ENCODE results near the gene SEMA3G.
A peak's percentile ranks its signal among the peaks of the same experiment; 100 is the strongest.

The SEMA3G gene

DNA sequence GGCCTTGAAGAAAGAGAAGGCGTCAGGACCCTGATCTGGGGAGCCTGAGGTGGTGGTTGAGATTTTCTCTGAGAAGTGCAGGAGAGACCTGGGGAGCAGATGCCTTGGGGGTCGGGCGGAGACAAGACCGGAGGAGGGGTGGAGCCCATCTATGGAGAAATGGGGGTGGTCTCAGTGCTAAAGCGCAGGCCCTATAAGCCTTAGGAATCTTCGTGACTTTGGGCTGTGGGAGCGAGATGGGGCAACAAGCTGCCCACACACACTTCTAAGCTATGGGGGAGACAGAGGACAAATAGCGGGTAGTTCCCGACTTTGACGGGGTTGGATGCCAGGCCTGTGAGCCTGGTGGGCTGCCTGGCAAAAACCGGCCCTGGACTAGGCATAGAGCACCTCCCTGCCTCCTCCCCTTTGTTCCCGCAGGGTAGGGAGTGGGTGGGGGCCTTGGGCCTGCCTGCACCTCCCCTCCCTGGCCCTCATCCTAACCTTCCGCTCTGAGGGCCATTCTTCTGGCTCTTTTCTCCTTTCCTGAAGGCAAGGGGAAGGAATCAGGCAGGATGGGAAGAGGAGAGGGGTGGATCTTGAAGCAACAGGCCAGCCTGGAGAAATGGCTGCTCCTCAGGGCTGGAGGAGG lies 11.4 kb upstream of the SEMA3G start:
- peak overlapping the region; percentile 53 for H3K27ac ChIP-seq (ENCODE audit: low read length, poor library complexity, severe bottlenecking)
- peak overlapping the region; percentile 56 for H2AK5ac ChIP-seq (ENCODE audit: low read length, severe bottlenecking)
- WGBS: 5% methylated on average over 7 of the region's 13 CpGs
- H3K36me3 ChIP-seq (ENCODE audit: control insufficient read depth in 1 of 2, insufficient read depth in 2 of 2, low read depth in 1 of 2, low read length in 2 of 2): peaks cover 29 to 37% of the 10 kb centered on the region in 2 experiments
- H3K4me1 ChIP-seq (ENCODE audit: control insufficient read depth, insufficient read depth, low read depth, low read length): peaks cover 20% of the 10 kb centered on the region
- H3K23ac ChIP-seq (ENCODE audit: low read length in 2 of 2): peak overlapping the region in 1 of 2 experiments; percentile 86
- H3K27me3 ChIP-seq (ENCODE audit: control insufficient read depth in 1 of 2, insufficient read depth in 1 of 2, low read length in 2 of 2): no peaks in the 10 kb centered on the region
- peak overlapping the region; percentile 75 to 96 for H3K4me3 ChIP-seq (ENCODE audit: insufficient read depth in 1 of 2, low read depth in 1 of 2, low read length in 2 of 2)
- H2BK15ac ChIP-seq (ENCODE audit: low read depth, poor library complexity, severe bottlenecking): no peak overlapping the region
- peak overlapping the region; percentile 19 for H4K91ac ChIP-seq (ENCODE audit: low read length)
- no peak overlapping the region for H2AFZ ChIP-seq (ENCODE audit: low read depth, low read length)
- peak overlapping the region; percentile 58 to 71 for H3K14ac ChIP-seq (ENCODE audit: low read length in 2 of 2)
- H4K8ac ChIP-seq (ENCODE audit: low read length): peak overlapping the region; percentile 70
- no peaks in the 10 kb centered on the region for H3K9me3 ChIP-seq (ENCODE audit: control insufficient read depth, low read length)
- DNase-seq: peak; percentile 47
- no peak overlapping the region for H2BK5ac ChIP-seq (ENCODE audit: low read depth, low read length, poor library complexity, severe bottlenecking)
- peaks cover 15% of the 10 kb centered on the region for H3K79me1 ChIP-seq (replicated peaks; ENCODE audit: low read length, poor library complexity, severe bottlenecking)
- peak overlapping the region; percentile 42 to 61 for H3K4ac ChIP-seq (ENCODE audit: low read depth in 1 of 2, low read length in 2 of 2)
- peak overlapping the region in 1 of 2 experiments; percentile 22 for H2BK12ac ChIP-seq (ENCODE audit: low read length in 2 of 2)
- H2BK120ac ChIP-seq (ENCODE audit: low read depth, low read length): no peak overlapping the region
- H3K4me2 ChIP-seq (ENCODE audit: low read length, poor library complexity, severe bottlenecking): peak overlapping the region; percentile 59
- peak overlapping the region; percentile 81 to 95 for H3K18ac ChIP-seq (ENCODE audit: low read depth in 1 of 2, low read length in 2 of 2)
- peak overlapping the region; percentile 95 for H3K9ac ChIP-seq (ENCODE audit: low read length)

DNA sequence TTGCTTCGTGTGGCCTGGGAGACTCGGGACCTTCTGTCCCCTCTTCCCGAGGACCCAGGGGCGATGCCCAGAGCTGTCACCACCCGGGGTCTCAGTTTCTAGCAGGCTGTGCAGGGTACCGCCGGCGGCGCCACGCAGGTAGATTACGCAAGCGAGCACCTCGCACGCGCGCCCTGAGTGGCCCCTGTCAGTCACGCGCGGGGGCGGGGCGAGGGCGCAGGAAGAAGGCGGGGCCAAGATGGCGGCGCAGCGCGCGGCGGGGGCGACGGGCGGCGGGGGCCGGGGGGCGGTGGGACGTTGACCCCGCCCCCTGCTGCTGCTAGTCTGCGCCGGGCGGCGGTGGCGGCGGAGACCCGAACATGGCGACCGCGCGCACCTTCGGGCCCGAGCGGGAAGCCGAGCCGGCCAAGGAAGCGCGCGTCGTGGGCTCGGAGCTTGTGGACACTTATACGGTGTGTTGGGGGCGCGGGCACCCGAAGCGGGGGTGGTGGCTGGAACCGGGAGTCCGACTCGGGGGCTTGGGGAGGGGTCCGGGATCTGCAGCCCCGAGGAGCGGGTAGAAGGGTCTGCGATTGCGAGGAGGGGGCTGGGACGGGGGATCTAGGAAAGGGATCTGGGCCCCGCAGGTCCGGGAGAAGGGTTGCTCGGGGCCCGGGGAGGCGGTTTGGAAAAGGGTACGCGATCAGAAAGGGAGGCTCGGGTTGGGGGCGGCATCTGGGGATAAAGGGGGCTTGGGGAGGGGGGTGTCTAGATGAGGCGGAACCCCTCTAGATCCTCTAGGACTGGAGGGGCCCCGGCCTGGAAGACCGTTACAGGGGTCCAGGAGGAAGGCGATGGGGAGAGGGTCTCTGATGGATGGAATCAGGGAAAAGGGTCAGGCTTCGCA lies 10.6 kb upstream of the SEMA3G start, which contains the start of gene NISCH:
Gene NISCH, plus strand, starts transcription at position 322 of the 886 bp plus-strand sequence. Its CDS starts 38 bp downstream, at position 360.
- 1% methylated on average over 63 of the region's 86 CpGs for WGBS

DNA sequence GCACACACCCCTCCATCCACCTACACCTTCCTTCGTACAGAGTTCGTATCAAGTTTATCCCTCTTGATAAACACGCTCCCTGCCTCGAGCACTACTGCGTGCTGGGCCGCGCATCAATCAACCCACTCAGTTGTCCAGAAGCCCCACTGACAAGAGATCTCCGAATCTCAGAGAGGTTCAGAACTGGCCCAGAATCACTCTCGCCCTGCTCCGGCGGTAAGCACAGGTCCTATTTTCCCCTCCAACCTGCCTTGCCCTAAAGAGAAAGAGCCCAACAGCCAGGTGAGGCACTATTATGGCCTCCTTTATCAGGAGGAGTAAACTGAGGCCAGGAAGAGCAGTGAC lies 10.0 kb upstream of the SEMA3G start:
- Histone ChIP-seq H2BK120ac (ENCODE audit: low read depth, low read length) (no peak overlapping the region), H3K27ac (ENCODE audit: low read length, poor library complexity, severe bottlenecking) (no peak overlapping the region), H4K8ac (ENCODE audit: low read length) (peak overlapping the region; percentile 92), H2AK5ac (ENCODE audit: low read length, severe bottlenecking) (peak overlapping the region; percentile 24), H2BK5ac (ENCODE audit: low read depth, low read length, poor library complexity, severe bottlenecking) (no peak overlapping the region), H2BK12ac (ENCODE audit: low read length in 2 of 2) (peak overlapping the region; percentile 61 to 68), H2AFZ (ENCODE audit: low read depth, low read length) (peak overlapping the region; percentile 33), H3K14ac (ENCODE audit: low read length in 2 of 2) (peak overlapping the region in 1 of 2 experiments; percentile 26), H3K23ac (ENCODE audit: low read length in 2 of 2) (no peak overlapping the region), H3K9ac (ENCODE audit: low read length) (peak overlapping the region; percentile 92), H3K4me1 (ENCODE audit: control insufficient read depth, insufficient read depth, low read depth, low read length) (peaks cover 30% of the 10 kb centered on the region), H3K79me1 (replicated peaks; ENCODE audit: low read length, poor library complexity, severe bottlenecking) (peaks cover 10% of the 10 kb centered on the region), H3K27me3 (ENCODE audit: control insufficient read depth in 1 of 2, insufficient read depth in 1 of 2, low read length in 2 of 2) (no peaks in the 10 kb centered on the region), H3K36me3 (ENCODE audit: control insufficient read depth in 1 of 2, insufficient read depth in 2 of 2, low read depth in 1 of 2, low read length in 2 of 2) (peaks cover 18 to 23% of the 10 kb centered on the region in 2 experiments), H3K4me2 (ENCODE audit: low read length, poor library complexity, severe bottlenecking) (peak overlapping the region; percentile 59), H2BK15ac (ENCODE audit: low read depth, poor library complexity, severe bottlenecking) (peak overlapping the region; percentile 91), H3K4me3 (ENCODE audit: insufficient read depth in 1 of 2, low read depth in 1 of 2, low read length in 2 of 2) (peak overlapping the region; percentile 75 to 96), H3K4ac (ENCODE audit: low read depth in 1 of 2, low read length in 2 of 2) (peak overlapping the region; percentile 50 to 64), H4K91ac (ENCODE audit: low read length) (peak overlapping the region; percentile 53), H3K9me3 (ENCODE audit: control insufficient read depth, low read length) (no peaks in the 10 kb centered on the region), H3K18ac (ENCODE audit: low read depth in 1 of 2, low read length in 2 of 2) (peak overlapping the region; percentile 74 to 76)
- DNase-seq: no peak
- WGBS: 87% methylated on average over 11 of the region's 11 CpGs

More for the DNA sequence above, 10.6 kb upstream of the SEMA3G start, which contains the start of gene NISCH:
- peak within 1 kb of the TSS; percentile 92 for H4K8ac ChIP-seq (ENCODE audit: low read length)
- H3K23ac ChIP-seq (ENCODE audit: low read length in 2 of 2): peak within 1 kb of the TSS in 1 of 2 experiments; percentile 86
- peak within 1 kb of the TSS; percentile 91 for H2BK15ac ChIP-seq (ENCODE audit: low read depth, poor library complexity, severe bottlenecking)
- peaks cover 11% of the 10 kb centered on the region for H3K79me1 ChIP-seq (replicated peaks; ENCODE audit: low read length, poor library complexity, severe bottlenecking)
- H4K91ac ChIP-seq (ENCODE audit: low read length): peak within 1 kb of the TSS; percentile 54
- DNase-seq: peak; percentile 75
- no peaks in the 10 kb centered on the region for H3K27me3 ChIP-seq (ENCODE audit: control insufficient read depth in 1 of 2, insufficient read depth in 1 of 2, low read length in 2 of 2)
- peak within 1 kb of the TSS; percentile 53 for H3K27ac ChIP-seq (ENCODE audit: low read length, poor library complexity, severe bottlenecking)
- peak within 1 kb of the TSS; percentile 59 for H3K4me2 ChIP-seq (ENCODE audit: low read length, poor library complexity, severe bottlenecking)
- H3K4me3 ChIP-seq (ENCODE audit: insufficient read depth in 1 of 2, low read depth in 1 of 2, low read length in 2 of 2): peak within 1 kb of the TSS; percentile 75 to 96
- peak within 1 kb of the TSS; percentile 95 for H3K9ac ChIP-seq (ENCODE audit: low read length)
- H2BK5ac ChIP-seq (ENCODE audit: low read depth, low read length, poor library complexity, severe bottlenecking): no peak within 1 kb of the TSS
- H3K9me3 ChIP-seq (ENCODE audit: control insufficient read depth, low read length): no peaks in the 10 kb centered on the region
- H2AFZ ChIP-seq (ENCODE audit: low read depth, low read length): peak within 1 kb of the TSS; percentile 33
- peak within 1 kb of the TSS; percentile 61 to 68 for H2BK12ac ChIP-seq (ENCODE audit: low read length in 2 of 2)
- H3K4ac ChIP-seq (ENCODE audit: low read depth in 1 of 2, low read length in 2 of 2): peak within 1 kb of the TSS; percentile 61 to 75
- peak within 1 kb of the TSS; percentile 80 for H2BK120ac ChIP-seq (ENCODE audit: low read depth, low read length)
- H2AK5ac ChIP-seq (ENCODE audit: low read length, severe bottlenecking): peak within 1 kb of the TSS; percentile 27
- H3K18ac ChIP-seq (ENCODE audit: low read depth in 1 of 2, low read length in 2 of 2): peak within 1 kb of the TSS; percentile 81 to 95
- peak within 1 kb of the TSS; percentile 58 to 71 for H3K14ac ChIP-seq (ENCODE audit: low read length in 2 of 2)
- H3K4me1 ChIP-seq (ENCODE audit: control insufficient read depth, insufficient read depth, low read depth, low read length): peaks cover 24% of the 10 kb centered on the region
- H3K36me3 ChIP-seq (ENCODE audit: control insufficient read depth in 1 of 2, insufficient read depth in 2 of 2, low read depth in 1 of 2, low read length in 2 of 2): peaks cover 24 to 29% of the 10 kb centered on the region in 2 experiments

Data from mesenchymal stem cell (in vitro differentiated cells and primary cell).